HCT116 (cell line): Measurements from ENCODE around the gene HOXA1. TPM values are rescaled to one million over a fixed set of nuclear protein-coding genes. Genes with fewer than 3 reads are reported as not detected.

Source experiments
- ATAC-seq: fragments of 200-7000 bp; cut with Tn5 transposase; 2 replicates; pipeline ENCODE4 v1.9.1; 2020; ENCODE audit warnings: mild to moderate bottlenecking, moderate library complexity
- BruUV-seq: library from RNA; stranded (reverse); fragments of 400-500 nt; replicated peaks from 2 replicates; lab custom pipeline; 2021; lab: Mats Ljungman, UMichigan
- CTCF ChIA-PET: fragments of 300-600 bp; sonication (Branson Sonifier 250); formaldehyde crosslinking; loops from one replicate; lab custom pipeline; 2021; ENCODE audit warnings: antibody characterized with exemption; lab: Charles Lee
- POLR2A ChIA-PET: fragments of 300-600, 350-600 bp; sonication (Branson Sonifier 250); formaldehyde crosslinking; loops from one replicate; lab custom pipeline; 2021; ENCODE audit warnings: antibody characterized with exemption; lab: Charles Lee
- RAD21 ChIA-PET, 2 experiments: fragments of 300-600 bp; sonication (Branson Sonifier 250); formaldehyde crosslinking; loops; one replicate each; lab custom pipeline; 2023; ENCODE audit warnings: low total read pairs in 2 of 2; ENCODE audit not compliant: uncharacterized antibody in 2 of 2, unreplicated experiment in 2 of 2, low non-redundant PET in 1 of 2; lab: Charles Lee
- DNase-seq: peaks from one replicate; pipeline ENCODE4 v3.0.0-alpha.2; 2010; ENCODE audit warnings: low read depth, low spot score
- H2AFZ ChIP-seq: fragments of 200-600 bp; shearing (Covaris generic), sonication (generic); 2 replicates; pipeline ENCODE4 v1.6.1; 2017; ENCODE audit warnings: low read depth, mixed run types, mixed read lengths, antibody characterized with exemption, low read length; ENCODE audit not compliant: poor library complexity, severe bottlenecking
- H3K27ac ChIP-seq: 2 replicates; pipeline ENCODE4 v1.5.1; 2012; ENCODE audit warnings: low read depth, low read length
- H3K27me3 ChIP-seq: fragments of 200-600 bp; sonication (generic); 2 replicates; pipeline ENCODE4 v1.6.1; 2016; ENCODE audit warnings: mixed run types, low read length, mixed read lengths; ENCODE audit not compliant: insufficient read depth
- H3K36me3 ChIP-seq, 2 experiments: fragments of 200-500 bp in 1 of 2; fragments of 200-600 bp in 1 of 2; sonication (Bioruptor generic) in 1 of 2; sonication (generic) in 1 of 2; 2 replicates each; pipeline versions ENCODE4 v1.5.1 to v1.6.1; 2014 to 2016; ENCODE audit warnings: low read length in 2 of 2, inconsistent platforms in 1 of 2, mixed read lengths in 1 of 2, mixed run types in 1 of 2; ENCODE audit not compliant: insufficient read depth in 2 of 2, control insufficient read depth in 1 of 2
- H3K4me1 ChIP-seq, 2 experiments: fragments of 200-600 bp in 1 of 2; sonication (generic) in 1 of 2; 2 replicates each; pipeline versions ENCODE4 v1.5.1 to v1.6.1; 2012 to 2017; ENCODE audit warnings: low read length in 2 of 2, inconsistent platforms in 1 of 2, mild to moderate bottlenecking in 1 of 2, mixed read lengths in 1 of 2, mixed run types in 1 of 2, moderate library complexity in 1 of 2; ENCODE audit not compliant: insufficient read depth in 2 of 2, control insufficient read depth in 1 of 2
- H3K4me2 ChIP-seq: fragments of 200-600 bp; sonication (generic); 2 replicates; pipeline ENCODE4 v1.6.1; 2017; ENCODE audit warnings: mixed run types, low read length, mixed read lengths
- H3K4me3 ChIP-seq, 2 experiments: fragments of 200-600 bp in 1 of 2; sonication (generic) in 1 of 2; replicated peaks in 1 of 2; 2 replicates each; pipeline ENCODE4 v1.5.1; 2011 to 2016; ENCODE audit warnings: low read length in 2 of 2, control low read depth in 1 of 2, low read depth in 1 of 2, mild to moderate bottlenecking in 1 of 2, mixed read lengths in 1 of 2, mixed run types in 1 of 2
- H3K79me2 ChIP-seq: fragments of 200-600 bp; sonication (generic); 2 replicates; pipeline ENCODE4 v1.6.1; 2017; ENCODE audit warnings: mild to moderate bottlenecking, mixed run types, low read length, moderate library complexity, mixed read lengths; ENCODE audit not compliant: insufficient read depth
- H3K9ac ChIP-seq: fragments of 200-600 bp; sonication (generic); 2 replicates; pipeline ENCODE4 v1.6.1; 2016; ENCODE audit warnings: low read length, mixed read lengths
- H3K9me2 ChIP-seq: fragments of 200-600 bp; sonication (generic), shearing (Covaris generic); 2 replicates; pipeline ENCODE4 v1.6.1; 2017; ENCODE audit warnings: mixed run types, mild to moderate bottlenecking, moderate library complexity; ENCODE audit not compliant: insufficient read depth
- H3K9me3 ChIP-seq, 2 experiments: fragments of 200-500 bp in 1 of 2; fragments of 200-600 bp in 1 of 2; sonication (Bioruptor generic) in 1 of 2; sonication (generic) in 1 of 2; 2 replicates each; pipeline ENCODE4 v1.6.1; 2014 to 2017; ENCODE audit warnings: low read length in 2 of 2, mixed read lengths in 2 of 2, inconsistent platforms in 1 of 2, low read depth in 1 of 2, mild to moderate bottlenecking in 1 of 2, mixed run types in 1 of 2, moderate library complexity in 1 of 2; ENCODE audit not compliant: control insufficient read depth in 1 of 2, insufficient read depth in 1 of 2
- H4K20me1 ChIP-seq: fragments of 200-600 bp; sonication (generic), shearing (Covaris generic); 2 replicates; pipeline ENCODE4 v1.6.1; 2017; ENCODE audit warnings: mixed run types, mild to moderate bottlenecking, moderate library complexity; ENCODE audit not compliant: insufficient read depth
- ELF1 ChIP-seq: IDR thresholded peaks from 2 replicates; pipeline ENCODE4 v1.6.1; 2012; ENCODE audit warnings: low read depth, borderline replicate concordance
- EZH2phosphoT487 ChIP-seq: fragments of 200-600 bp; IDR thresholded peaks from 2 replicates; pipeline ENCODE4 v1.6.1; 2018; ENCODE audit warnings: antibody characterized with exemption, borderline replicate concordance
- MAX ChIP-seq: IDR thresholded peaks from 2 replicates; pipeline ENCODE4 v1.6.1; 2012
- POLR2AphosphoS5 ChIP-seq: IDR thresholded peaks from 2 replicates; pipeline ENCODE4 v1.6.1; 2011; ENCODE audit warnings: mild to moderate bottlenecking, low read depth, low read length, moderate library complexity
- RAD21 ChIP-seq: IDR thresholded peaks from 2 replicates; pipeline ENCODE4 v1.6.1; 2012; ENCODE audit warnings: low read depth, mild to moderate bottlenecking
- YY1 ChIP-seq: IDR thresholded peaks from 2 replicates; pipeline ENCODE4 v1.6.1; 2011; ENCODE audit warnings: low read length, low read depth, moderate library complexity, mild to moderate bottlenecking; ENCODE audit not compliant: insufficient replicate concordance; ENCODE audit errors: extremely low read depth
- ZNF274 ChIP-seq: fragments of 200-500 bp; sonication (Bioruptor generic); IDR thresholded peaks from 2 replicates; pipeline ENCODE4 v1.6.1; 2014; ENCODE audit warnings: mild to moderate bottlenecking, low read depth, low read length, inconsistent platforms
- intact Hi-C: fragments of 100-400 bp; cut with micrococcal nuclease; formaldehyde crosslinking; loops from 2 replicates; pipeline ENCODE4 v1.10.0; 2022
- total RNA-seq: library from RNA; stranded (reverse); gene quantifications from one replicate; pipeline ENCODE4 v1.2.1, GENCODE V29; 2021; ENCODE audit not compliant: unreplicated experiment
- TF ChIP-seq, protein P1 (sequence below): IDR thresholded peaks from 2 replicates; pipeline ENCODE4 v1.6.1; 2011; ENCODE audit warnings: mild to moderate bottlenecking, low read length, moderate library complexity; ENCODE audit not compliant: insufficient replicate concordance; ENCODE audit errors: extremely low read depth
- TF ChIP-seq, protein P2 (sequence below), 3 experiments: fragments of 200-600 bp in 1 of 3; sonication (generic) in 1 of 3; IDR thresholded peaks in 2 of 3; conservative IDR thresholded peaks in 1 of 3; 2 replicates each; pipeline ENCODE4 v1.5.1; 2012 to 2017; ENCODE audit warnings: low read depth in 2 of 3, low read length in 2 of 3, antibody characterized with exemption in 1 of 3, borderline replicate concordance in 1 of 3, control low read depth in 1 of 3, mild to moderate bottlenecking in 1 of 3, mixed read lengths in 1 of 3, mixed run types in 1 of 3, moderate library complexity in 1 of 3; ENCODE audit not compliant: insufficient read depth in 1 of 3
- TF ChIP-seq, protein P3 (sequence below): IDR thresholded peaks from 2 replicates; pipeline ENCODE4 v1.6.1; 2012

HOXA1 gene
- total RNA-seq, 1 experiment from 2014 or later, result 2.8 TPM

- no peak for DNase-seq
- Histone ChIP-seq H3K9ac (no peak overlapping the region), H3K27ac (no peak overlapping the region), H3K9me3 (no peaks in the 10 kb centered on the region), H3K79me2 (no peaks in the 10 kb centered on the region), H4K20me1 (no peaks in the 10 kb centered on the region), H3K9me2 (no peaks in the 10 kb centered on the region), H3K4me3 (no peak overlapping the region), H2AFZ (no peak overlapping the region), H3K4me1 (peaks cover 33 to 50% of the 10 kb centered on the region in 2 experiments)
- no peak for ATAC-seq
- POLR2A ChIA-PET, result no interaction called here
- TF ChIP-seq, protein P1, sequence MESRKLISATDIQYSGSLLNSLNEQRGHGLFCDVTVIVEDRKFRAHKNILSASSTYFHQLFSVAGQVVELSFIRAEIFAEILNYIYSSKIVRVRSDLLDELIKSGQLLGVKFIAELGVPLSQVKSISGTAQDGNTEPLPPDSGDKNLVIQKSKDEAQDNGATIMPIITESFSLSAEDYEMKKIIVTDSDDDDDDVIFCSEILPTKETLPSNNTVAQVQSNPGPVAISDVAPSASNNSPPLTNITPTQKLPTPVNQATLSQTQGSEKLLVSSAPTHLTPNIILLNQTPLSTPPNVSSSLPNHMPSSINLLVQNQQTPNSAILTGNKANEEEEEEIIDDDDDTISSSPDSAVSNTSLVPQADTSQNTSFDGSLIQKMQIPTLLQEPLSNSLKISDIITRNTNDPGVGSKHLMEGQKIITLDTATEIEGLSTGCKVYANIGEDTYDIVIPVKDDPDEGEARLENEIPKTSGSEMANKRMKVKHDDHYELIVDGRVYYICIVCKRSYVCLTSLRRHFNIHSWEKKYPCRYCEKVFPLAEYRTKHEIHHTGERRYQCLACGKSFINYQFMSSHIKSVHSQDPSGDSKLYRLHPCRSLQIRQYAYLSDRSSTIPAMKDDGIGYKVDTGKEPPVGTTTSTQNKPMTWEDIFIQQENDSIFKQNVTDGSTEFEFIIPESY, result no peak
- TF ChIP-seq RAD21 (no peak), MAX (no peak)
- TF ChIP-seq, all 23 proteins: peak for 0
- H3K4me2 ChIP-seq, result no peak overlapping the region
- RAD21 ChIA-PET, result no interaction called here
- no TSS peak for BruUV-seq
- CTCF ChIA-PET, result no interaction called here
- no peaks in the 10 kb centered on the region for H3K27me3 ChIP-seq
- intact Hi-C loops, result no loop called here
- H3K36me3 ChIP-seq, result peaks cover 1 to 2% of the 10 kb centered on the region in 2 experiments; a peak in 2 of 4 replicates
Measured at GRCh38 chr7:27138472-27138871, 42.7 kb upstream of the HOXA1 start.

GRCh38 chr7:27137640-27138315, 42.0 kb upstream of the HOXA1 start:
- no peak overlapping the region for H3K9ac ChIP-seq
- no peak overlapping the region for H3K27ac ChIP-seq
- no peaks in the 10 kb centered on the region for H3K9me3 ChIP-seq
- no peaks in the 10 kb centered on the region for H3K27me3 ChIP-seq
- ATAC-seq (no peak), DNase-seq (no peak)
- no peak overlapping the region for H3K4me2 ChIP-seq
- ChIA-PET RAD21 (no interaction called here), POLR2A (no interaction called here), CTCF (interaction anchor here (0.6 kb wide), 1 partner anchor 769 kb away, joined by 3 read pairs; no protein-coding TSS in a partner anchor)
- BruUV-seq, result no TSS peak
- peaks cover 0 to 2% of the 10 kb centered on the region in 2 experiments; a peak in 1 of 4 replicates for H3K36me3 ChIP-seq
- H3K9me2 ChIP-seq, result no peaks in the 10 kb centered on the region
- H4K20me1 ChIP-seq, result no peaks in the 10 kb centered on the region
- no peak overlapping the region for H3K4me3 ChIP-seq
- H2AFZ ChIP-seq, result no peak overlapping the region
- intact Hi-C loops, result no loop called here
- H3K79me2 ChIP-seq, result no peaks in the 10 kb centered on the region
- H3K4me1 ChIP-seq, result peaks cover 36 to 57% of the 10 kb centered on the region in 2 experiments
- TF ChIP-seq ELF1 (no peak), EZH2phosphoT487 (no peak), POLR2AphosphoS5 (no peak), YY1 (no peak), ZNF274 (no peak)
- TF ChIP-seq, protein P2, sequence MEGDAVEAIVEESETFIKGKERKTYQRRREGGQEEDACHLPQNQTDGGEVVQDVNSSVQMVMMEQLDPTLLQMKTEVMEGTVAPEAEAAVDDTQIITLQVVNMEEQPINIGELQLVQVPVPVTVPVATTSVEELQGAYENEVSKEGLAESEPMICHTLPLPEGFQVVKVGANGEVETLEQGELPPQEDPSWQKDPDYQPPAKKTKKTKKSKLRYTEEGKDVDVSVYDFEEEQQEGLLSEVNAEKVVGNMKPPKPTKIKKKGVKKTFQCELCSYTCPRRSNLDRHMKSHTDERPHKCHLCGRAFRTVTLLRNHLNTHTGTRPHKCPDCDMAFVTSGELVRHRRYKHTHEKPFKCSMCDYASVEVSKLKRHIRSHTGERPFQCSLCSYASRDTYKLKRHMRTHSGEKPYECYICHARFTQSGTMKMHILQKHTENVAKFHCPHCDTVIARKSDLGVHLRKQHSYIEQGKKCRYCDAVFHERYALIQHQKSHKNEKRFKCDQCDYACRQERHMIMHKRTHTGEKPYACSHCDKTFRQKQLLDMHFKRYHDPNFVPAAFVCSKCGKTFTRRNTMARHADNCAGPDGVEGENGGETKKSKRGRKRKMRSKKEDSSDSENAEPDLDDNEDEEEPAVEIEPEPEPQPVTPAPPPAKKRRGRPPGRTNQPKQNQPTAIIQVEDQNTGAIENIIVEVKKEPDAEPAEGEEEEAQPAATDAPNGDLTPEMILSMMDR (IDR thresholded peaks at IDR 0.05 in 2 of 3, conservative IDR thresholded peaks at IDR 0.05 in 1 of 3; ENCODE audit: borderline replicate concordance in 1 of 3, insufficient read depth in 1 of 3, low read depth in 2 of 3, low read length in 2 of 3), result no peak
- TF ChIP-seq, protein P3, sequence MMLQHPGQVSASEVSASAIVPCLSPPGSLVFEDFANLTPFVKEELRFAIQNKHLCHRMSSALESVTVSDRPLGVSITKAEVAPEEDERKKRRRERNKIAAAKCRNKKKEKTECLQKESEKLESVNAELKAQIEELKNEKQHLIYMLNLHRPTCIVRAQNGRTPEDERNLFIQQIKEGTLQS, result no peak
- TF ChIP-seq, protein P1, result no peak
